ENCODE data around the gene TACR2.

GRCh38 chr10:69459101-69459790 is 42.5 kb upstream of the TACR2 start:
- TF ChIP-seq REST (IDR thresholded peaks at IDR 0.05; ENCODE audit: insufficient read depth in 1 of 2, low read depth in 2 of 2, low read length in 2 of 2) (no peak), POLR2AphosphoS5 (IDR thresholded peaks at IDR 0.05; ENCODE audit: low read depth, low read length) (no peak), TAF1 (IDR thresholded peaks at IDR 0.05; ENCODE audit: borderline replicate concordance, insufficient read depth, low read length) (no peak)

All from PFSK-1 (cell line).